AG04449 (cell line): Measurements from ENCODE around the gene GAL3ST2.

Experiments
- CTCF ChIA-PET: fragments of 350-600 bp; formaldehyde crosslinking; extraction: SDS; loops from one replicate; lab custom pipeline; 2021; ENCODE audit warnings: antibody characterized with exemption; lab: Yijun Ruan, JAX
- POLR2A ChIA-PET: fragments of 400-600, 350-600 bp; formaldehyde crosslinking; extraction: SDS; loops from one replicate; lab custom pipeline; 2020; ENCODE audit warnings: antibody characterized with exemption, inconsistent platforms; lab: Yijun Ruan, JAX
- DNase-seq: peaks from one replicate; pipeline ENCODE4 v3.0.0-alpha.2; 2010; ENCODE audit warnings: low read depth, low spot score
- H3K4me3 ChIP-seq: 2 replicates; pipeline ENCODE4 v1.5.1; 2011; ENCODE audit warnings: low read depth, mild to moderate bottlenecking, control low read depth, low read length
- TF ChIP-seq, protein P1 (sequence below): IDR thresholded peaks from one replicate; pipeline ENCODE4 v1.5.1; 2011; ENCODE audit warnings: mild to moderate bottlenecking, moderate library complexity, low read length, control low read depth, inconsistent platforms; ENCODE audit not compliant: insufficient read depth; ENCODE audit errors: missing control alignments

The GAL3ST2 gene

GRCh38 chr2:241776336-241777169 lies at the start of gene GAL3ST2:
TSS of gene GAL3ST2 (plus strand) at chr2:241776822. CDS start at chr2:241776956, 134 bp downstream.
- H3K4me3 ChIP-seq = no peak within 1 kb of the TSS
- no peak for DNase-seq
- TF ChIP-seq, protein P1, sequence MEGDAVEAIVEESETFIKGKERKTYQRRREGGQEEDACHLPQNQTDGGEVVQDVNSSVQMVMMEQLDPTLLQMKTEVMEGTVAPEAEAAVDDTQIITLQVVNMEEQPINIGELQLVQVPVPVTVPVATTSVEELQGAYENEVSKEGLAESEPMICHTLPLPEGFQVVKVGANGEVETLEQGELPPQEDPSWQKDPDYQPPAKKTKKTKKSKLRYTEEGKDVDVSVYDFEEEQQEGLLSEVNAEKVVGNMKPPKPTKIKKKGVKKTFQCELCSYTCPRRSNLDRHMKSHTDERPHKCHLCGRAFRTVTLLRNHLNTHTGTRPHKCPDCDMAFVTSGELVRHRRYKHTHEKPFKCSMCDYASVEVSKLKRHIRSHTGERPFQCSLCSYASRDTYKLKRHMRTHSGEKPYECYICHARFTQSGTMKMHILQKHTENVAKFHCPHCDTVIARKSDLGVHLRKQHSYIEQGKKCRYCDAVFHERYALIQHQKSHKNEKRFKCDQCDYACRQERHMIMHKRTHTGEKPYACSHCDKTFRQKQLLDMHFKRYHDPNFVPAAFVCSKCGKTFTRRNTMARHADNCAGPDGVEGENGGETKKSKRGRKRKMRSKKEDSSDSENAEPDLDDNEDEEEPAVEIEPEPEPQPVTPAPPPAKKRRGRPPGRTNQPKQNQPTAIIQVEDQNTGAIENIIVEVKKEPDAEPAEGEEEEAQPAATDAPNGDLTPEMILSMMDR = no peak
- ChIA-PET CTCF (interaction anchor here (1.0 kb wide), 1 partner anchor 13 kb away, joined by 3 read pairs; no protein-coding TSS in a partner anchor), POLR2A (no interaction called here)

DNA sequence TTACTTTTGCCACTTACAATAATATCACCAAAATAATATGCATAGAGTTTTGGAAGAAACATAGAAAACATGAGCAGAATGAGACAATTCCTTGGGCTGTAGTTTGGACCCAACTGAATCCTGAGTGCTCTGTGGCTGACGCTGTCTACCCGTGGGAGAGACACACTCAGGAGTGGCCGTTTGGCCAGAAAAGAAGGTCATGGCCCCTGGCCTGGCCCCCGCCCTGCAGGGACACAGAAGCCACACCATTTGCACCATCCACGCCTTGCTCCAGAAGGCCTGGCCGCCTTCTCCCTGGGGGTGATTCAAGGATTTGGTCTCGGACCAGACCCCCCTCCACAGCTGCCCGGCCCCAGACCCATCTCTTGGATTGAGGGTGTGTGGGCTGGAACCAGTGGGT lies 48.6 kb upstream of the GAL3ST2 start:
- ChIA-PET CTCF (interaction anchor here (1.1 to 1.6 kb wide), 2 partner anchors 12 to 150 kb away, joined by 4 to 6 read pairs; no protein-coding TSS in a partner anchor), POLR2A (no interaction called here)
- TF ChIP-seq, protein P1 = no peak
- no peak for DNase-seq
- no peak overlapping the region for H3K4me3 ChIP-seq

- POLR2A ChIA-PET = no interaction called here
- DNase-seq = no peak
- CTCF ChIA-PET = interaction anchor here (0.6 to 1.5 kb wide), 3 partner anchors 30 to 877 kb away, joined by 3 to 6 read pairs (median 4); no protein-coding TSS in a partner anchor
These were observed 48.0 kb upstream of the GAL3ST2 start for GRCh38 chr2:241728627-241729026.

GRCh38 chr2:241729868-241730267 lies 46.8 kb upstream of the GAL3ST2 start:
- ChIA-PET CTCF (interaction anchor here (1.5 to 2.8 kb wide), 6 partner anchors 8 to 879 kb away, joined by 4 to 13 read pairs (median 8); partner anchors contain the start of gene ING5), POLR2A (no interaction called here)
- no peak overlapping the region for H3K4me3 ChIP-seq
- TF ChIP-seq, protein P1 = no peak
- DNase-seq = no peak

More at GRCh38 chr2:241728627-241729026, 48.0 kb upstream of the GAL3ST2 start:
- TF ChIP-seq, protein P1 = no peak
- no peak overlapping the region for H3K4me3 ChIP-seq

GRCh38 chr2:241730671-241731293 lies 45.8 kb upstream of the GAL3ST2 start:
- ChIA-PET CTCF (interaction anchor here (1.0 to 2.8 kb wide), 10 partner anchors 9 to 653 kb away, joined by 3 to 13 read pairs (median 6); partner anchors contain the start of gene ING5), POLR2A (no interaction called here)
- TF ChIP-seq, protein P1 = no peak
- no peak for DNase-seq
- H3K4me3 ChIP-seq = no peak overlapping the region
